ENCODE data around the gene BCL2L14.

DNA sequence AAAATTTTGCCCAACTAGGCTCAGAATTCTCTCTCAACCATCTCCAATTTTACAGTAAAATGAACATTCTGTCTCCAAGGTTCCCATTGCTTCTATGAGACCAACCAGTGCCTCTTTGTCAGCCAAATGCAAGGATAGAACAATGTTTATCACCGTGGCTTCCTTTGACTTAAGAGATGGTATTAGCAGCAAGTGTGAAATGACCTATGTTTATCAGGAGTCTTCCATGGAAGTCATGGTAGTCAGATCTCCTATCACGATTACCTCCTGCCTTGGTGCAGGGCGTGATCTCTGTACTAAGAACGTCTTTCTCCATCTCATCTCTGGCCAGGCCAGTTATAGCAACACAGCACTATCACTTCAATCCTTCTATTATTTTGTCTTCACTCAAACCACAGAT lies 6.1 kb upstream of the BCL2L14 start:
- TF ChIP-seq POLR2AphosphoS5 (IDR thresholded peaks at IDR 0.05; ENCODE audit: low read depth, low read length) (no peak), REST (IDR thresholded peaks at IDR 0.05; ENCODE audit: insufficient read depth in 1 of 2, low read depth in 2 of 2, low read length in 2 of 2) (no peak), TAF1 (IDR thresholded peaks at IDR 0.05; ENCODE audit: borderline replicate concordance, insufficient read depth, low read length) (no peak)

Measured in PFSK-1 (cell line).